Heart left ventricle (tissue), 13 donors: ENCODE data around the gene NR4A1.

Experiments
- POLR2A ChIP-seq, 2 donors: fragments of 450-650 bp; IDR thresholded peaks; one replicate each; pipeline ENCODE4 v1.6.1; 2017; ENCODE audit warnings: antibody characterized with exemption in 2 of 2, mild to moderate bottlenecking in 2 of 2, moderate library complexity in 2 of 2
- TF ChIP-seq, protein P1 (sequence below), 12 donors: fragments of 200-600 bp; sonication (generic) in 4 of 12; IDR thresholded peaks; one replicate each; pipeline versions ENCODE4 v1.5.0 to v1.8.0; 2018 to 2022; ENCODE audit warnings: antibody characterized with exemption in 12 of 12, mild to moderate bottlenecking in 5 of 12
- donor health status: ischemic (EF 13 %, LVEDD 7.1; RV severe dilation, severe dysfunction).
- donor health status: DM: no; HTN: yes; CAD: no.
- donor health status: DM: no; HTN: no; CAD: no.
- donor health status: ischemic (EF 25% LVEDD 6.9; RV normal size, moderate dysfunction).
- donor health status: ischemic (EF 25% LVEDD 5.7; RV mildly dilated, moderate dysfunction).
- donor health status: ischemic (EF 35%, LVEDD 5.7; RV mildly dilated, moderate dysfunction).
- donor health status: nonischemic (EF 11% LVEDD 7.7; RV severe dilation, severe dysfunction).
- donor health status: DM: yes; HTN: yes; CAD: no.
- donor health status: PGD.
- donor health status: ischemic (EF 29% LVEDD 5.4; RV normal size, mild dysfunction).
- donor health status: nonischemic (EF 23%, LVEDD 6.1; RV moderate dilation, normal function).

DNA sequence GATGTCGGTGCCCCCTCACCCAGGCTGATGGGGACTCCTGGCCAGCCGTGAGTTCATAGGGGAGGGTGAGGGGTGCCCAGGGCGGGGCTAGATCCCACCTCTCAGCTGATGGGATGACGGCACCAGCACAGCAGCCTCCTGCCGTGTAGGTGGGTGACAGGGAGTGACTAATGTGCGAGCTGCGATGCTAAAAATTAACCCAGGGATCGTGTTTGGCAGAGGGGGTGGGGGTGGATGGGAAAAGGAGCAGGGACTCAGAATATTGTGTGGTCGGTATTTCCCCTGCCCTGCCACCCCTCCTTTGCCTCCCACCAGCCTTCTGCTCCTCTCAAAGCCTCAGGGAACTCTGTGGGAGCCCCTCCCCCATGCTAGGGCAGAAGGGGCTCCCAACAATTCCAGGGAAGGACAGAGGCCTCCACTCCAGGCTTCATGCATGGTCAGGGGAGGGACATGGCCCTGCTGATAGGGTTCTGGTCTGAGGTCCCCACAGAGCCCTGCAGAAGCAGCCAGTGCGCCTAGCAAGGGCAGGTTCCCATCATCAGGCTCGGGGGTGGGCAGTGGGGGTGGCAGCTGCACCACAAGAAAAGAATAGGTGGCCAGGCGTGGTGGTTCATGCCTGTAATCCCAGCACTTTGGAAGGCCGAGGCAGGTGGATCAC lies 32.0 kb upstream of the NR4A1 start:
- no peak for TF ChIP-seq POLR2A (IDR thresholded peaks at IDR 0.05)
- TF ChIP-seq, protein P1, sequence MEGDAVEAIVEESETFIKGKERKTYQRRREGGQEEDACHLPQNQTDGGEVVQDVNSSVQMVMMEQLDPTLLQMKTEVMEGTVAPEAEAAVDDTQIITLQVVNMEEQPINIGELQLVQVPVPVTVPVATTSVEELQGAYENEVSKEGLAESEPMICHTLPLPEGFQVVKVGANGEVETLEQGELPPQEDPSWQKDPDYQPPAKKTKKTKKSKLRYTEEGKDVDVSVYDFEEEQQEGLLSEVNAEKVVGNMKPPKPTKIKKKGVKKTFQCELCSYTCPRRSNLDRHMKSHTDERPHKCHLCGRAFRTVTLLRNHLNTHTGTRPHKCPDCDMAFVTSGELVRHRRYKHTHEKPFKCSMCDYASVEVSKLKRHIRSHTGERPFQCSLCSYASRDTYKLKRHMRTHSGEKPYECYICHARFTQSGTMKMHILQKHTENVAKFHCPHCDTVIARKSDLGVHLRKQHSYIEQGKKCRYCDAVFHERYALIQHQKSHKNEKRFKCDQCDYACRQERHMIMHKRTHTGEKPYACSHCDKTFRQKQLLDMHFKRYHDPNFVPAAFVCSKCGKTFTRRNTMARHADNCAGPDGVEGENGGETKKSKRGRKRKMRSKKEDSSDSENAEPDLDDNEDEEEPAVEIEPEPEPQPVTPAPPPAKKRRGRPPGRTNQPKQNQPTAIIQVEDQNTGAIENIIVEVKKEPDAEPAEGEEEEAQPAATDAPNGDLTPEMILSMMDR (IDR thresholded peaks at IDR 0.05) = no peak
